ENCODE measurements around the gene FBXL13. TPM values are rescaled to one million over a fixed set of nuclear protein-coding genes. Genes with fewer than 3 reads are reported as not detected.
A peak's percentile ranks its signal among the peaks of the same experiment; 100 is the strongest.

Gene FBXL13
- total RNA-seq, 1 donor from 2014 or later: 2.1 TPM

DNA sequence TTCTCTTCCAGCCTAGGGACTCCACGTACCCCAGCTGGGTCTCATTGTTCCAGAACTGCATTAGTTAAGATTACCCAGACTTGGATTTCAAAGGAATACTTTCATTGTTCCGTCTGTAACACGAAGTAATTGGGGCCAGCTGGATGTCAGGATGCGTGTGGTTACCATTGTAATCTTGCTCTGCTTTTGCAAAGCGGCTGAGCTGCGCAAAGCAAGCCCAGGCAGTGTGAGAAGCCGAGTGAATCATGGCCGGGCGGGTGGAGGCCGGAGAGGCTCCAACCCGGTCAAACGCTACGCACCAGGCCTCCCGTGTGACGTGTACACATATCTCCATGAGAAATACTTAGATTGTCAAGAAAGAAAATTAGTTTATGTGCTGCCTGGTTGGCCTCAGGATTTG is 140.8 kb downstream of the FBXL13 start:
- peaks cover 22% of the 10 kb centered on the region for H3K4me1 Mint-ChIP-seq
- no peak overlapping the region for H3K4me3 Mint-ChIP-seq
- DNase-seq (ENCODE audit: low read depth, low spot score): peak; percentile 10
- no peaks in the 10 kb centered on the region for H3K9me3 Mint-ChIP-seq
- peak overlapping the region; percentile 10 for H3K27ac Mint-ChIP-seq (ENCODE audit: unreplicated experiment)
- TF ChIP-seq, protein P1, sequence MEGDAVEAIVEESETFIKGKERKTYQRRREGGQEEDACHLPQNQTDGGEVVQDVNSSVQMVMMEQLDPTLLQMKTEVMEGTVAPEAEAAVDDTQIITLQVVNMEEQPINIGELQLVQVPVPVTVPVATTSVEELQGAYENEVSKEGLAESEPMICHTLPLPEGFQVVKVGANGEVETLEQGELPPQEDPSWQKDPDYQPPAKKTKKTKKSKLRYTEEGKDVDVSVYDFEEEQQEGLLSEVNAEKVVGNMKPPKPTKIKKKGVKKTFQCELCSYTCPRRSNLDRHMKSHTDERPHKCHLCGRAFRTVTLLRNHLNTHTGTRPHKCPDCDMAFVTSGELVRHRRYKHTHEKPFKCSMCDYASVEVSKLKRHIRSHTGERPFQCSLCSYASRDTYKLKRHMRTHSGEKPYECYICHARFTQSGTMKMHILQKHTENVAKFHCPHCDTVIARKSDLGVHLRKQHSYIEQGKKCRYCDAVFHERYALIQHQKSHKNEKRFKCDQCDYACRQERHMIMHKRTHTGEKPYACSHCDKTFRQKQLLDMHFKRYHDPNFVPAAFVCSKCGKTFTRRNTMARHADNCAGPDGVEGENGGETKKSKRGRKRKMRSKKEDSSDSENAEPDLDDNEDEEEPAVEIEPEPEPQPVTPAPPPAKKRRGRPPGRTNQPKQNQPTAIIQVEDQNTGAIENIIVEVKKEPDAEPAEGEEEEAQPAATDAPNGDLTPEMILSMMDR (conservative IDR thresholded peaks at IDR 0.05): no peak
- H3K36me3 Mint-ChIP-seq (ENCODE audit: low read depth): peaks cover 6% of the 10 kb centered on the region
- H3K27me3 Mint-ChIP-seq (ENCODE audit: low read depth): no peaks in the 10 kb centered on the region

DNA sequence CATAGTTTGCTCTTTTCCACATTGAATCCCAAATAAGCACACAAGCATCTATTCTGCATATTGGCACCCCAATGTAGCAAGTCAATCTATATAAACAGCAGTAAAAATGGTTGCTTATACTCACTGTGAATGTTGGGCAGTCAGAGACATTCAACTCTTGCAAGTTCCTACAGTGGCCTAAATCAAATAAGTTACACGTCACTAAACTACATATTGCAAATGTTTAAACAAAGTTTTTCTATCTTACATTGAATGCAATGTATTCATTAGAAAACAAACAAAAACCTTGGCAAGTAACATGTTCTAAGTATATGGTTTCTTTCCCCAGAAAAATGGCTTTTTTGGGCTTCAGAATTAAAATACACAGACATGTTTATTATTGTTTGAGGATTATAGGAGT is 142.8 kb downstream of the FBXL13 start:
- DNase-seq (ENCODE audit: low read depth, low spot score): no peak
- TF ChIP-seq, protein P1 (conservative IDR thresholded peaks at IDR 0.05): no peak
- Mint-ChIP-seq H3K4me3 (no peak overlapping the region), H3K27me3 (ENCODE audit: low read depth) (no peaks in the 10 kb centered on the region), H3K36me3 (ENCODE audit: low read depth) (peaks cover 6% of the 10 kb centered on the region), H3K27ac (ENCODE audit: unreplicated experiment) (no peak overlapping the region), H3K9me3 (no peaks in the 10 kb centered on the region), H3K4me1 (peaks cover 27% of the 10 kb centered on the region)

DNA sequence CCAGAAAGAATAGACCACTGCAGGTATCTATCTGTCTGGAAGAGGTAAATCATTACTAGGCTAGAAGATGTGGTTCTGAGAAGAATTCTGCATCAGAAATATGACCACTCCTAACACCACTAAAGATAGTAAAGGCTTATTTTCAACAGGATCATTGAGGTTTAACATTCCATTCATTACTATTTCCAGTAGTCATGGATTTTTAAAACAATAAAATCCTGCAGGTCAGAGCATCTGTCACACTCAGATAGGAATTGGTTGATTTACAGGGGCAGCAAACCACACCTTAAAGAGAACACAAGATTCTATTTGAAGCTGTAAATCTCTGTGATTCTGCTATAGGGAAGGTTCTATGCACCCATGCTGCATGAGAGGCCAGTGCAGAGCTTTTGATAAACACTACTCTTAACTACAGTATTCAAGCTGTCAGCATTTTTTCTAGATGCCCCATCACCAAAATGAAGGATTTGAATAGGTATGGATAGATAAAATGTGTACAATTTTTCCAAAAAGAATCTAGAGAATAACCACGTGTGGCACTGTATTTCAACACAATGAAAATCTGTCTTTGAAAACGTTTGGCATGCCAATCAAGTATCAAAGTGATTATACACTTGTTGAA is 147.2 kb downstream of the FBXL13 start:
- Mint-ChIP-seq H3K4me1 (peaks cover 4% of the 10 kb centered on the region), H3K9me3 (peaks cover 2% of the 10 kb centered on the region), H3K4me3 (no peak overlapping the region), H3K27me3 (ENCODE audit: low read depth) (no peaks in the 10 kb centered on the region), H3K27ac (ENCODE audit: unreplicated experiment) (no peak overlapping the region), H3K36me3 (ENCODE audit: low read depth) (peaks cover 9% of the 10 kb centered on the region)
- TF ChIP-seq, protein P1 (conservative IDR thresholded peaks at IDR 0.05): no peak
- no peak for DNase-seq (ENCODE audit: low read depth, low spot score)

DNA sequence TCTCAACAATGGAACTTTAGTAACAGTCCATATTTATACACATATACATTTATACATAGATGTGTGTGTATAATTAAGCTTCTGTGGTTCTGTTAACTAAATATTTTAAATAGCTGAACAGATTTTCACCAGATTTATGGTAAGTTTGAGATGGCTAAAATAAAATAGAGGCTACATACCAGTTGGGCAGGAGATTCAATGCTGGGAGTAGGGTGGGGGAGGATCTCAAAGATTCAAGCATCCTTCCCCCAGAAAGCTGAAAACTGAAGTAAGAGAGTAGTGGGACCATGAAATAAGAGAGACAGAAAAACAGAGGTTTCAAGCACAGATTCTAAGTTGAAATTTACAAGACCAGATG is 147.8 kb downstream of the FBXL13 start:
- Mint-ChIP-seq H3K27ac (ENCODE audit: unreplicated experiment) (no peak overlapping the region), H3K4me1 (peaks cover 4% of the 10 kb centered on the region), H3K27me3 (ENCODE audit: low read depth) (no peaks in the 10 kb centered on the region), H3K4me3 (no peak overlapping the region), H3K36me3 (ENCODE audit: low read depth) (peaks cover 9% of the 10 kb centered on the region), H3K9me3 (peaks cover 2% of the 10 kb centered on the region)
- DNase-seq (ENCODE audit: low read depth, low spot score): no peak
- TF ChIP-seq, protein P1 (conservative IDR thresholded peaks at IDR 0.05): no peak

DNA sequence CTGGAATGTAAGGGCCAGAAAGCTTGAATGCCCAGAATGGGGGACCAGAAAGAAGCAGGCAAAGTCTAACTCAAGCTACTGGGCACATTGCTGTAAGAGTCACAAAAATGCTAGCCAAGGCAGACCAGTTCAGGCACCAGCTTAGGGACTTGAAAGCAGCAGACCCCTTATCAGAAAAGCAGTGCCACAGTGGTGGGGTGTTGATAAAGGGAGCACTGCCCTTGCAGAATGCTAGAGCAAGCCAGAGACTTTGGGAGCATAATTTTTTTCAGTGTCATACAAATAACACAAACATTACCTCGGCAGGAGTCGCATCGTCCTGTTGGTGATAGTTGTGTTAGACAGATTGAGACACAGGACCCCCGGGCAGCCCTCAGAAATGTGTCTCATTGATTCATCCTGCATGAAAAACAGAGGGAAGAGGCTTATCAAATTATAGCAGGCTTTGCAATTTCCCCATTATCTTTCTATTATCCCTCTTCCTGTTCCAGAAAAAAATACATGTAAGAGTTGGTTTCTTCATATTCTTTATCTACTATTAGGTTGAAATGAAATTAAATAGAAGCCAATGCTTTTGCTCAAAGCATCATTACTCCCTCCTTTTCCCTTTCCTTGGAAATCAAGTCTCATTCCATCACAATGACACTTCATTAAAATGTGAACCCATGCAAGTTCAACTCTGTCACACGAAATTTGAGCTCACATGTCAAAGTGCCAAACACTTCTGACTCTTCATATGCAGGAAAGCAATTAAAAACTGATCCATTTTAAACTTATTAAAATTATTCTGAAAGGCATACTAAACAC is 148.4 kb downstream of the FBXL13 start:
- Mint-ChIP-seq H3K4me1 (peaks cover 4% of the 10 kb centered on the region), H3K36me3 (ENCODE audit: low read depth) (peaks cover 9% of the 10 kb centered on the region), H3K27ac (ENCODE audit: unreplicated experiment) (no peak overlapping the region), H3K27me3 (ENCODE audit: low read depth) (no peaks in the 10 kb centered on the region), H3K9me3 (peaks cover 2% of the 10 kb centered on the region), H3K4me3 (no peak overlapping the region)
- no peak for DNase-seq (ENCODE audit: low read depth, low spot score)
- TF ChIP-seq, protein P1 (conservative IDR thresholded peaks at IDR 0.05): no peak
